Measurements from ENCODE around the gene ABTB2. TPM values are rescaled to one million over a fixed set of nuclear protein-coding genes. Genes with fewer than 3 reads are reported as not detected.
"Not testable (repeated sequence)": the region's sequence is repeated elsewhere in the genome, so short reads cannot be mapped to it uniquely, and the experiment has no call there.

The ABTB2 gene
- total RNA-seq, 2 experiments from 2014 or later = 0.06 to 0.09 TPM

GRCh38 chr11:34249439-34249838 is 108.4 kb downstream of the ABTB2 start:
- Histone ChIP-seq H3K4me3 (ENCODE audit: low read depth, low read length, poor library complexity, severe bottlenecking) (no peak overlapping the region), H4K20me1 (ENCODE audit: insufficient read depth, low read length) (no peaks in the 10 kb centered on the region), H3K79me2 (ENCODE audit: insufficient read depth, low read depth, low read length) (no peaks in the 10 kb centered on the region), H3K4me1 (ENCODE audit: insufficient read depth, low read length, poor library complexity, severe bottlenecking) (peaks cover 8% of the 10 kb centered on the region), H3K9me3 (ENCODE audit: low read length) (no peaks in the 10 kb centered on the region), H3K27ac (ENCODE audit: low read depth, low read length, poor library complexity, severe bottlenecking) (no peak overlapping the region), H2AFZ (ENCODE audit: low read length) (no peak overlapping the region), H3K4me2 (ENCODE audit: low read length) (no peak overlapping the region), H3K36me3 (ENCODE audit: insufficient read depth, low read length) (no peaks in the 10 kb centered on the region), H3K9me2 (ENCODE audit: insufficient read depth, low read length) (no peaks in the 10 kb centered on the region)
- CTCF ChIA-PET (ENCODE audit: unreplicated experiment) = interaction anchor here (0.5 kb wide), 1 partner anchor 142 kb away, joined by 3 read pairs; no protein-coding TSS in a partner anchor
- no TSS peak for BruUV-seq (replicated peaks)
- no peak for TF ChIP-seq EZH2phosphoT487 (IDR thresholded peaks at IDR 0.05; ENCODE audit: borderline replicate concordance, low read depth, low read length)
- TF ChIP-seq, protein P1, sequence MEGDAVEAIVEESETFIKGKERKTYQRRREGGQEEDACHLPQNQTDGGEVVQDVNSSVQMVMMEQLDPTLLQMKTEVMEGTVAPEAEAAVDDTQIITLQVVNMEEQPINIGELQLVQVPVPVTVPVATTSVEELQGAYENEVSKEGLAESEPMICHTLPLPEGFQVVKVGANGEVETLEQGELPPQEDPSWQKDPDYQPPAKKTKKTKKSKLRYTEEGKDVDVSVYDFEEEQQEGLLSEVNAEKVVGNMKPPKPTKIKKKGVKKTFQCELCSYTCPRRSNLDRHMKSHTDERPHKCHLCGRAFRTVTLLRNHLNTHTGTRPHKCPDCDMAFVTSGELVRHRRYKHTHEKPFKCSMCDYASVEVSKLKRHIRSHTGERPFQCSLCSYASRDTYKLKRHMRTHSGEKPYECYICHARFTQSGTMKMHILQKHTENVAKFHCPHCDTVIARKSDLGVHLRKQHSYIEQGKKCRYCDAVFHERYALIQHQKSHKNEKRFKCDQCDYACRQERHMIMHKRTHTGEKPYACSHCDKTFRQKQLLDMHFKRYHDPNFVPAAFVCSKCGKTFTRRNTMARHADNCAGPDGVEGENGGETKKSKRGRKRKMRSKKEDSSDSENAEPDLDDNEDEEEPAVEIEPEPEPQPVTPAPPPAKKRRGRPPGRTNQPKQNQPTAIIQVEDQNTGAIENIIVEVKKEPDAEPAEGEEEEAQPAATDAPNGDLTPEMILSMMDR (conservative IDR thresholded peaks at IDR 0.05; ENCODE audit: low read length) = no peak
- DNase-seq (ENCODE audit: low spot score) = no peak
- intact Hi-C loops (cut with micrococcal nuclease; ENCODE audit: unreplicated experiment) = no loop called here
- POLR2A ChIA-PET = interaction anchor here (0.6 to 1.9 kb wide), 4 partner anchors 12 to 69 kb away, joined by 3 to 5 read pairs (median 4); no protein-coding TSS in a partner anchor

DNA sequence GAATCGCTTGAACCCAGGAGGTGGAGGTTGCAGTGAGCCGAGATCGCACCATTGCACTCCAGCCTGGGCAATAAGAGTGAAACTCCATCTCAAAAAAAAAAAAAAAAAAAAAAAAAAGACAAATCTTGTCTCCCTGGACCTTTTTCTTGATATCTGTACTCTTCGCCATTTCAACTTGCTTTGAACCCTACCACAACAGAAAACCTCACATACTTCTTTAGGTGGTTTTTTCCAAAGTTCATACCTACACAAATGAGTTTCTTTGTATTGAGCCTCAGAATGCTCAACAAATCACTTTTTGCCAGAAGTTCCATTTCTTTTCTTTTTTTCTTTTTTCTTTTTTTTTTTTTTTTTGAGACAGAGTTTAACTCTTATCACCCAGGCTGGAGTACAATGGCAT is 111.3 kb downstream of the ABTB2 start:
- BruUV-seq (replicated peaks); H3K4me1 ChIP-seq (ENCODE audit: insufficient read depth, low read length, poor library complexity, severe bottlenecking); H4K20me1 ChIP-seq (ENCODE audit: insufficient read depth, low read length); intact Hi-C loops (cut with micrococcal nuclease; ENCODE audit: unreplicated experiment); H3K4me2 ChIP-seq (ENCODE audit: low read length); H3K79me2 ChIP-seq (ENCODE audit: insufficient read depth, low read depth, low read length); H3K9me2 ChIP-seq (ENCODE audit: insufficient read depth, low read length); CTCF ChIA-PET (ENCODE audit: unreplicated experiment); H3K36me3 ChIP-seq (ENCODE audit: insufficient read depth, low read length); DNase-seq (ENCODE audit: low spot score); H3K27ac ChIP-seq (ENCODE audit: low read depth, low read length, poor library complexity, severe bottlenecking); H3K9me3 ChIP-seq (ENCODE audit: low read length); H3K4me3 ChIP-seq (ENCODE audit: low read depth, low read length, poor library complexity, severe bottlenecking); H2AFZ ChIP-seq (ENCODE audit: low read length): not testable (repeated sequence)
- POLR2A ChIA-PET = interaction anchor here (0.7 kb wide), 1 partner anchor 192 kb away, joined by 3 read pairs; no protein-coding TSS in a partner anchor

DNA sequence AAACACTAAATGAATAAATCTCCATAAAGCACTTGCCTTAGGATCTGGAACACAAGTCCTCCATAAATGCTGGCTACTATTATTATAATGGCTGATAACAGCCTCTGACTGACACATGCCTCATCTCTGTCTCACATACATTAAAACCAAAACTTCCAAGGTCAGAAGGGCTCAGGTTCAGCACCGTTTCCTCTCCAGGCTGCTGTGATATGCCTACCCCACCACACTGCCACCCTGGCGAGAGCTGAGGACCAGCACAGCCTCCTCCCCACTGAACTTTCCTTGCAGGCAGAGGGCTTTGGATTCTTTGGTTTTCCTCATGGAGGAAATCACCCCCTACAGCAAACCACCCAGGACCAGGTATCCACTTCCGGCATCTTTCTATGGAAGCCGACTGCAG is 112.8 kb downstream of the ABTB2 start:
- POLR2A ChIA-PET = no interaction called here
- CTCF ChIA-PET (ENCODE audit: unreplicated experiment) = interaction anchor here (0.5 kb wide), 1 partner anchor 55 kb away, joined by 4 read pairs; no protein-coding TSS in a partner anchor
- TF ChIP-seq EZH2phosphoT487 (IDR thresholded peaks at IDR 0.05; ENCODE audit: borderline replicate concordance, low read depth, low read length) = no peak
- TF ChIP-seq, protein P1 (conservative IDR thresholded peaks at IDR 0.05; ENCODE audit: low read length) = no peak

More for the DNA sequence above, 112.8 kb downstream of the ABTB2 start:
- Histone ChIP-seq H2AFZ (ENCODE audit: low read length) (no peak overlapping the region), H3K4me2 (ENCODE audit: low read length) (no peak overlapping the region), H3K36me3 (ENCODE audit: insufficient read depth, low read length) (no peaks in the 10 kb centered on the region), H3K79me2 (ENCODE audit: insufficient read depth, low read depth, low read length) (no peaks in the 10 kb centered on the region), H3K4me3 (ENCODE audit: low read depth, low read length, poor library complexity, severe bottlenecking) (no peak overlapping the region), H3K4me1 (ENCODE audit: insufficient read depth, low read length, poor library complexity, severe bottlenecking) (peaks cover 10% of the 10 kb centered on the region), H3K27ac (ENCODE audit: low read depth, low read length, poor library complexity, severe bottlenecking) (no peak overlapping the region), H3K9me2 (ENCODE audit: insufficient read depth, low read length) (no peaks in the 10 kb centered on the region), H4K20me1 (ENCODE audit: insufficient read depth, low read length) (no peaks in the 10 kb centered on the region), H3K9me3 (ENCODE audit: low read length) (no peaks in the 10 kb centered on the region)
- DNase-seq (ENCODE audit: low spot score) = no peak
- BruUV-seq (replicated peaks) = no TSS peak
- intact Hi-C loops (cut with micrococcal nuclease; ENCODE audit: unreplicated experiment) = no loop called here
